GM23248 (cell line): ENCODE data around the gene PLAC1.

Source experiments
- EZH2 ChIP-seq: fragments of 200-600 bp; sonication (generic); IDR thresholded peaks from 2 replicates; pipeline ENCODE4 v1.6.1; 2018; ENCODE audit warnings: antibody characterized with exemption, mild to moderate bottlenecking; ENCODE audit not compliant: insufficient read depth, poor library complexity, severe bottlenecking
- EZH2phosphoT487 ChIP-seq: fragments of 200-600 bp; sonication (generic); IDR thresholded peaks from 2 replicates; pipeline ENCODE4 v1.6.1; 2018; ENCODE audit warnings: antibody characterized with exemption, moderate library complexity, mild to moderate bottlenecking, low read depth; ENCODE audit not compliant: insufficient read depth

- TF ChIP-seq EZH2 = no peak
- TF ChIP-seq EZH2phosphoT487 = no peak
These were observed 129.3 kb downstream of the PLAC1 start for GRCh38 chrX:134528960-134529359.
